Fibroblast of the aortic adventitia (primary cell): ENCODE measurements around the gene SERPINB1. TPM values are rescaled to one million over a fixed set of nuclear protein-coding genes. Genes with fewer than 3 reads are reported as not detected.

ENCODE experiments used
- DNase-seq: peaks from one replicate; pipeline ENCODE4 v3.0.0-alpha.2; 2010; ENCODE audit warnings: low read depth
- H3K4me3 ChIP-seq: 2 replicates; pipeline ENCODE4 v1.5.1; 2011; ENCODE audit warnings: low read depth, mild to moderate bottlenecking, control low read depth, low read length, moderate library complexity
- CTCF ChIP-seq: IDR thresholded peaks from 2 replicates; pipeline ENCODE4 v1.5.1; 2011; ENCODE audit warnings: mild to moderate bottlenecking, low read length, control low read depth, inconsistent platforms; ENCODE audit not compliant: insufficient read depth
- total RNA-seq: library from RNA; depleted of rRNA; stranded (reverse); fragments of >200 nt; gene quantifications from 2 replicates; pipeline ENCODE4 v1.2.3, GENCODE V29; 2012; ENCODE audit warnings: low replicate concordance

The SERPINB1 gene
- total RNA-seq, 1 donor = 22.1 TPM

GRCh38 chr6:2877960-2878359 lies 36.3 kb upstream of the SERPINB1 start:
- no peak for TF ChIP-seq CTCF

GRCh38 chr6:2877057-2877882 lies 35.6 kb upstream of the SERPINB1 start:
- peak; percentile 46 for DNase-seq
- peak overlapping the region; percentile 64 for H3K4me3 ChIP-seq
- no peak for TF ChIP-seq CTCF

More at GRCh38 chr6:2877960-2878359, 36.3 kb upstream of the SERPINB1 start:
- no peak overlapping the region for H3K4me3 ChIP-seq
- DNase-seq = no peak

- TF ChIP-seq CTCF = no peak
- peak overlapping the region; percentile 64 for H3K4me3 ChIP-seq
- peak; percentile 95 for DNase-seq
These were observed 34.8 kb upstream of the SERPINB1 start for GRCh38 chr6:2876210-2877056.

GRCh38 chr6:2875359-2876191 lies 33.9 kb upstream of the SERPINB1 start:
- peak; percentile 9 for DNase-seq

GRCh38 chr6:2873643-2874042 lies 32.0 kb upstream of the SERPINB1 start:
- no peak overlapping the region for H3K4me3 ChIP-seq
- DNase-seq = no peak
- no peak for TF ChIP-seq CTCF

More at GRCh38 chr6:2875359-2876191, 33.9 kb upstream of the SERPINB1 start:
- peak overlapping the region; percentile 64 for H3K4me3 ChIP-seq
- TF ChIP-seq CTCF = no peak
